DND-41 (cell line): ENCODE measurements around the gene ZMIZ1.

Source experiments
- EZH2 ChIP-seq: IDR thresholded peaks from 3 replicates; pipeline ENCODE4 v1.6.1; 2012; ENCODE audit warnings: borderline replicate concordance, low read depth, mild to moderate bottlenecking, moderate library complexity, low read length, inconsistent platforms; ENCODE audit not compliant: severe bottlenecking
- TF ChIP-seq, protein P1 (sequence below): IDR thresholded peaks from 2 replicates; pipeline ENCODE4 v1.5.1; 2012; ENCODE audit warnings: borderline replicate concordance, low read length, moderate library complexity, mild to moderate bottlenecking; ENCODE audit not compliant: poor library complexity, severe bottlenecking; ENCODE audit errors: extremely low read depth

DNA sequence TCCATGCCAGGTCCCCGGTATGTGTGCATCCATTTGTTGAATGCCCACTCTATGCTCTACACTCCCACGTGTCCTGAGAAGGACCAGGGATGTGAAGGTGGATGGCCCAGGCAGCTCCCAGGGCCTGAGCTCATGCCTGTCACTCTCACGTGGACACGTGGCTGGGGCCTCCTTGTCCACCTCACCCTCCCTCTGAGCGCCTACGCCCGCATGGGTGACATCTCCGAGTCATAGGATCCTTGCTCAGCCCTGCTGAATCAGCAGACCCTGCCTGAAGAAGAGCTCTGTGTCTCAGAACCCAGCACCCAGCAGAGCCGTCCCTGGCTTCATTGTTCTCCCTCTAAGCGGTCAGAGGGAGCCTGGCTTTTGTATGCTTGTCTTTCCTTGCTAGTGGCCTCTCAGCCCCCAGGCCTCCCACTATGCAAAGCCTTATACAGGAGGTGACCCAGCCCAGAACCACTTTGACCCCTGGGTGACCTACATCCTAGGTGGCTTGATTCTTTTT lies 170.6 kb downstream of the ZMIZ1 start:
- no peak for TF ChIP-seq EZH2
- TF ChIP-seq, protein P1, sequence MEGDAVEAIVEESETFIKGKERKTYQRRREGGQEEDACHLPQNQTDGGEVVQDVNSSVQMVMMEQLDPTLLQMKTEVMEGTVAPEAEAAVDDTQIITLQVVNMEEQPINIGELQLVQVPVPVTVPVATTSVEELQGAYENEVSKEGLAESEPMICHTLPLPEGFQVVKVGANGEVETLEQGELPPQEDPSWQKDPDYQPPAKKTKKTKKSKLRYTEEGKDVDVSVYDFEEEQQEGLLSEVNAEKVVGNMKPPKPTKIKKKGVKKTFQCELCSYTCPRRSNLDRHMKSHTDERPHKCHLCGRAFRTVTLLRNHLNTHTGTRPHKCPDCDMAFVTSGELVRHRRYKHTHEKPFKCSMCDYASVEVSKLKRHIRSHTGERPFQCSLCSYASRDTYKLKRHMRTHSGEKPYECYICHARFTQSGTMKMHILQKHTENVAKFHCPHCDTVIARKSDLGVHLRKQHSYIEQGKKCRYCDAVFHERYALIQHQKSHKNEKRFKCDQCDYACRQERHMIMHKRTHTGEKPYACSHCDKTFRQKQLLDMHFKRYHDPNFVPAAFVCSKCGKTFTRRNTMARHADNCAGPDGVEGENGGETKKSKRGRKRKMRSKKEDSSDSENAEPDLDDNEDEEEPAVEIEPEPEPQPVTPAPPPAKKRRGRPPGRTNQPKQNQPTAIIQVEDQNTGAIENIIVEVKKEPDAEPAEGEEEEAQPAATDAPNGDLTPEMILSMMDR, result no peak
